ENCODE measurements around the gene BRPF1.
"Not testable (repeated sequence)": the region's sequence is repeated elsewhere in the genome, so short reads cannot be mapped to it uniquely, and the experiment has no call there.

BRPF1 gene

DNA sequence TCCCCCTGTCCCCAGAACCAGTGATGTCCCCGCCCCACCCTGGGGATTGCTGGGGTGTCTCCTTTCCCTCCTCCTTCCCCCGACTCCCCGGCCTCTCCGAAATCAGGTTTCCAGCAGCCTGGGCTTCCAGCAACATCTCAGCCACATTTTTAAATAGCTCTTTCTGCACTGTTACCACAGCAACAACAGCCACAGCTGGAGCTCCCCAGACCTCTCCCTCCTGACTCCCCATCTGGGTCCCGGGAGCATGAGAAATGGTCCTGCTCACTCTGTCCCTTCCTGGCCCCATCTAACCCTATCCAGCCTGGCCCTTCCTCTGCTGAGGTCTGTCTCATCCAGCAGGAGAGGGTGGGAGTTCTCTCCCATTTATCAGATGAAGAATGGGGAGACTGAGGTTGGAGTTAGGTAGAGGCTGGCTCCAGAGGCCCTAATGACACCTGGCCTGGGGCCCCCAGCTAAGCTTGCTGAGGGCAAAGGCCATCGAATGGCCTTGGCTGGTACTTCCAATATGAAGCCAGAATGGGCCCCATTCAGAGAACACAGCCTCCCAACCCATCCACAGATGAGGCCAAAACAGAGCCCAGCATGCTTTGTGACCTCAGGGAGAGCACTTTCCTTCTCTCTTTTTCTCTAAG, 36.7 kb downstream of the BRPF1 start:
- H3K27ac ChIP-seq (ENCODE audit: low read depth, low read length), result no peak overlapping the region
- no peak overlapping the region for H2AFZ ChIP-seq (ENCODE audit: low read length, unreplicated experiment)
- no peaks in the 10 kb centered on the region for H3K36me3 ChIP-seq (ENCODE audit: insufficient read depth, low read length)
- H3K27me3 ChIP-seq (ENCODE audit: insufficient read depth, low read length), result no peaks in the 10 kb centered on the region
- peaks cover 26% of the 10 kb centered on the region for H3K4me1 ChIP-seq (ENCODE audit: control insufficient read depth, insufficient read depth, low read length, unreplicated experiment)
- H3K4me3 ChIP-seq (ENCODE audit: low read depth, low read length), result peak overlapping the region; percentile 84
- H3K79me2 ChIP-seq (ENCODE audit: control insufficient read depth, insufficient read depth, low read length, unreplicated experiment), result peaks cover 14% of the 10 kb centered on the region

DNA sequence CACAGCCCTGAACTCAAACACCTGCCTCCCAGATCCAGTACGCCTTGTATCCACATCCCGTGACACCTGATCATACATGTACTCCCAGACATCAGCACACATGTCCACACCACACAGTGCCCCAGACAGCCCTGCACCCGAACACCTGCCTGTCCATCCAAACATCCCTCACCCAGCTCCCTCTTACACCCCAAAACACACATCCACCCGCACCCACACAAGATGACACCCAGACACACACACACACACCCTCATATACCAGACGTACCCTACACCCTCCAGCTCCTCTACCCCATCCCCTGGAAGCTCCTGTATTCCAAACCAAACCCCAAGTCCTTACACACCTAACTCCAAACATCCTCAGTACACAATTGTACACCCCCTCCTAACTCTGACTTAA, 37.5 kb downstream of the BRPF1 start:
- H3K27ac ChIP-seq (ENCODE audit: low read depth, low read length), result no peak overlapping the region
- H3K79me2 ChIP-seq (ENCODE audit: control insufficient read depth, insufficient read depth, low read length, unreplicated experiment), result peaks cover 14% of the 10 kb centered on the region
- peaks cover 26% of the 10 kb centered on the region for H3K4me1 ChIP-seq (ENCODE audit: control insufficient read depth, insufficient read depth, low read length, unreplicated experiment)
- no peaks in the 10 kb centered on the region for H3K27me3 ChIP-seq (ENCODE audit: insufficient read depth, low read length)
- no peak overlapping the region for H2AFZ ChIP-seq (ENCODE audit: low read length, unreplicated experiment)
- H3K36me3 ChIP-seq (ENCODE audit: insufficient read depth, low read length), result no peaks in the 10 kb centered on the region
- peak overlapping the region; percentile 84 for H3K4me3 ChIP-seq (ENCODE audit: low read depth, low read length)

DNA sequence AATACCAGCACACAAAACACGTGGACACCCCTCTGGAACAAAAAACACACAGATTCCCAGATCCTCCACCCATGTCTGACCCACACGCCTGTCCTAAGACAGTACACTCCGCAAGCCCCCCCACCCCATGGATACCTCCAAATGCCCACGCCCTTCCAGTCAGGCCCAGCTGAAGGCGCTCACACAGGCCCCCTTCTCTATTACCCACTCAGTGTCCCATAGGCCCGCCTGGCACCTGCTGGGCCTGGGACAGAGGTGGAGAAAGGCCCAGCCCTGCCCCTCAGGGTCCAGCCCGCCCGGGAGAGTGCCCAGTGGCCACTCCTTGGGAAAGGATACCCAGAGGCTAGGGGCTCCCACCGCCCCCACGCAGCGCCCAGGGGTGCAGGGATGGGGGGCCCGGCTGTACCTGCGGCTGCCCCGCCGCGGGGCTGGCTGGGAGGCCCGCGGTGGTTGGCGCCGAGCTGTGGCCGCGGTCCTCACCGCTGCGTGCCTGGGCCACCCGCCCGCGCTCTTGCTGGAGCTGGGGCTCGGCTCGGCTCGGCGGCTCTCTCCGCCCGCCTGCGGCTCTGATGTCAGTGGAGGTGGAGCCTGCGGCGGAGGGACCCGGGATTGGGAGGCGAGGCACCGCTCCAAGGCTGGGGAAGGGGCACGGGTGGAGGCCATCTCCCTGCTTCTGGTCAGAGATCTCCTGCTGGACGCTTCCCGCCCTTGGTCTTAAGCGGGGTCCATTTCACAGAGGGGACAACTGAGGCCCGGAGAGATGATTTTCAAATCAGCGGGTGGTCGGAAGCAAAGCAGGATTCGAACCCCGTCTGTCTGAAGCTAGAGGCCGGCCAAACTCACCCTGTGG, 38.1 kb downstream of the BRPF1 start, which contains the start of gene CAMK1:
CAMK1 (minus strand) TSS at position 522 of the 850 bp plus-strand sequence. CDS start 2,198 bp downstream, outside the sequence.
- H2AFZ ChIP-seq (ENCODE audit: low read length, unreplicated experiment), result peak within 1 kb of the TSS; percentile 81
- H3K27ac ChIP-seq (ENCODE audit: low read depth, low read length), result no peak within 1 kb of the TSS
- no peaks in the 10 kb centered on the region for H3K36me3 ChIP-seq (ENCODE audit: insufficient read depth, low read length)
- H3K4me1 ChIP-seq (ENCODE audit: control insufficient read depth, insufficient read depth, low read length, unreplicated experiment), result peaks cover 26% of the 10 kb centered on the region
- H3K27me3 ChIP-seq (ENCODE audit: insufficient read depth, low read length), result no peaks in the 10 kb centered on the region
- peak within 1 kb of the TSS; percentile 84 for H3K4me3 ChIP-seq (ENCODE audit: low read depth, low read length)
- H3K79me2 ChIP-seq (ENCODE audit: control insufficient read depth, insufficient read depth, low read length, unreplicated experiment), result peaks cover 14% of the 10 kb centered on the region

DNA sequence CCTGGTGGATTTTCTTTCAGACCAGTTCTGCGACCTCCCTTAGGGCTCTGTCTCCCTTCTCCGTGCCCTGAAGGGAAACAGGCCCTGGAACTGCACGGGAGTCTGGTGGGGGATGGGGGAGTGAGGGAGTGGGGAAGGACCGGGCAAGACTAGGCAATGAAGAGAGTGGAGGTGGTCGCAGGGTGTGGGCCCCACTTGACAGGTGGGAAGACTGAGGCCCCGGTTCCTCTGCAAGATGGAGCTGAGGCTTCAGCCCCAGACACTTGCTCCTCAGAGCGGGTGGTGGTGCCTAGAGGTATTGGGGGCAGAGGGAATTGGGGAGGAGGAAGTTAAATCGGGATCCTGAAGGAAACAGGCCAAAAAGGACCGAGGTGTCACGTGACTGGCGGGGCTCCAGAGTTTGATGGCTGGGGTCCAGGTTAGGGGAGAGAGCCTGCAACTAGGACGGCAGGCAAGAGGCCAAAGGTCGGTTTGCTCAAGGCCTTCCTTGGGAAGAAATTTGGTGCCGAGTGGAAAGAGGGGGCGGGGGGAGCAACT, 38.8 kb downstream of the BRPF1 start:
- Histone ChIP-seq H2AFZ (ENCODE audit: low read length, unreplicated experiment) (peak overlapping the region; percentile 81), H3K4me3 (ENCODE audit: low read depth, low read length) (peak overlapping the region; percentile 84), H3K4me1 (ENCODE audit: control insufficient read depth, insufficient read depth, low read length, unreplicated experiment) (peaks cover 26% of the 10 kb centered on the region), H3K27me3 (ENCODE audit: insufficient read depth, low read length) (no peaks in the 10 kb centered on the region), H3K79me2 (ENCODE audit: control insufficient read depth, insufficient read depth, low read length, unreplicated experiment) (peaks cover 14% of the 10 kb centered on the region), H3K36me3 (ENCODE audit: insufficient read depth, low read length) (no peaks in the 10 kb centered on the region), H3K27ac (ENCODE audit: low read depth, low read length) (no peak overlapping the region)

DNA sequence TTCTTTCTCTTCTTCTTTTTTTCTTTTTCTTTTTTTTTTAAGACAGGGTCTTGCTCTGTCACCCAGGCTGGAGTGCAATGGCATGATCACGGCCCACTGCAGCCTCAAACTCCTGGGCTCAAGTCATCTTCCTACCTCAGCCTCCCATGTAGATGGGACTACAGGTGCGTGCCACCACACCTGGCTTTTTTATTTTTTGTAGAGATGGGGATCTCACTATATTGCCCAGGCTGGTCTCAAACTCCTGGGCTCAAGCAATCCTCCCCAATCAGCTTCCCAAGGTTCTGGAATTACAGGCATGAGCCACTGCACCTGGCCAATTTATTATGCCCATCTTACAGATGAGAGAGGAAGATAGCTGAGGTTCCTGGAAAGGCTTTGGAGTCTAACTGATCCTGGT, 39.5 kb downstream of the BRPF1 start:
- H3K36me3 ChIP-seq (ENCODE audit: insufficient read depth, low read length); H2AFZ ChIP-seq (ENCODE audit: low read length, unreplicated experiment); H3K27me3 ChIP-seq (ENCODE audit: insufficient read depth, low read length); H3K27ac ChIP-seq (ENCODE audit: low read depth, low read length); H3K4me3 ChIP-seq (ENCODE audit: low read depth, low read length): not testable (repeated sequence)
- Histone ChIP-seq H3K4me1 (ENCODE audit: control insufficient read depth, insufficient read depth, low read length, unreplicated experiment) (peaks cover 26% of the 10 kb centered on the region), H3K79me2 (ENCODE audit: control insufficient read depth, insufficient read depth, low read length, unreplicated experiment) (peaks cover 14% of the 10 kb centered on the region)

DNA sequence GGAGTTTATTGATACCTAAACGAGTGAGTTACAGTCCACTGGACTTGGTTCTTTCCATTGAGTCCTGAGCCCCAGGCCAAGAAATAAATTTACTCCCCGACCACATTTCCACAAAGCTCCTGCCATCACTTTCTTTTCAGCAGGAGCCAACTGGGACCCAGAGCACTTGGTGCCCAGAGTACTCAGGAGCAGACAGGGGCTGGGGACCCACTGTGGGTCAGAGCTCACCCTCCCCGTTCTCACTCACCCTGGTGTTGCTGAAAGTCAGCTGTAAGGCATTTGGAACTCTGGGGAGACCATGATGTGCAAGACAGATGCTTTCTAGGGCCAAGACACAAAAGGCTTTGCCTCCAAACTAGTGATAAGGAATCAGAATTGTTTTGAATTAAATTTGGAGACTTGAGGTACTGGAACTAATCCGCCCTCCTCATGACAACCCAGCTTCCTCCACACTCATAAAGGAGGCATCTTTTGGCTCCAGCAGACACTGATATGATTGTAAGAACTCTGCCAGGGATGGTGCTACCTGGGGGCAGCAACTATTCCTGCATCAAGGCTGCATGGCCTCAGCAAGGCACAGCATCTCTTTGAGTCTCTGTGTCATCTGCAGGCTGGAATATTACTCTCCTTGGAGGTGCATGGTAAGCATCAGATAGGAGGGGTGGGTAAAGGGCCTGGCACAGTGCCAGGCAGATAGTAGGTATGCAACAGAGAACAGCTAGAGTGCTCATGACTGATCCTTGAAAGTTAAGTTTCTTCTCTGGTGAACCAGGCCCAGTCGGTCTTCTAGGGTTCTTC, 45.6 kb downstream of the BRPF1 start:
- H3K27me3 ChIP-seq (ENCODE audit: insufficient read depth, low read length), result no peaks in the 10 kb centered on the region
- H3K27ac ChIP-seq (ENCODE audit: low read depth, low read length), result no peak overlapping the region
- H3K79me2 ChIP-seq (ENCODE audit: control insufficient read depth, insufficient read depth, low read length, unreplicated experiment), result no peaks in the 10 kb centered on the region
- no peak overlapping the region for H2AFZ ChIP-seq (ENCODE audit: low read length, unreplicated experiment)
- no peaks in the 10 kb centered on the region for H3K36me3 ChIP-seq (ENCODE audit: insufficient read depth, low read length)
- no peak overlapping the region for H3K4me3 ChIP-seq (ENCODE audit: low read depth, low read length)
- peaks cover 19% of the 10 kb centered on the region for H3K4me1 ChIP-seq (ENCODE audit: control insufficient read depth, insufficient read depth, low read length, unreplicated experiment)

DNA sequence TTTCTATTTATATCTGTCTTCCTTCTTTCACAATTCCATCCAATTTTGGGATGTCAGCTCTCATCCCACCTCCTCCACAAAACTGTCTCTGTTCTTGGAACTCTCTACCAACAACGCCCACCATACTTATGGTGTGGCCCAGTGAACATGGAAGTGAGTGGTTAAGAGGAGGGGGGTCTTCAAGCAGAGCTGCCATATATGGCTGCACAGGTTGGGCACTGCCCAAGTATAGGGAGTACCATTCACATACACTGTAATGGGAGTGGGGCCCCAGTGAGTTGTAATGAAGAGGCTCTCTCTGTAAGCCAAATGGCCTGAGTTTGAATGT, 46.1 kb downstream of the BRPF1 start:
- no peaks in the 10 kb centered on the region for H3K79me2 ChIP-seq (ENCODE audit: control insufficient read depth, insufficient read depth, low read length, unreplicated experiment)
- H2AFZ ChIP-seq (ENCODE audit: low read length, unreplicated experiment), result no peak overlapping the region
- H3K27me3 ChIP-seq (ENCODE audit: insufficient read depth, low read length), result no peaks in the 10 kb centered on the region
- H3K36me3 ChIP-seq (ENCODE audit: insufficient read depth, low read length), result 0 out of 2 replicates have a peak, but pooled peaks cover under 1% of the 10 kb centered on the region
- peaks cover 19% of the 10 kb centered on the region for H3K4me1 ChIP-seq (ENCODE audit: control insufficient read depth, insufficient read depth, low read length, unreplicated experiment)
- H3K4me3 ChIP-seq (ENCODE audit: low read depth, low read length), result no peak overlapping the region
- peak overlapping the region; percentile 32; the same call in 1 of the 2 replicates for H3K27ac ChIP-seq (ENCODE audit: low read depth, low read length)

DNA sequence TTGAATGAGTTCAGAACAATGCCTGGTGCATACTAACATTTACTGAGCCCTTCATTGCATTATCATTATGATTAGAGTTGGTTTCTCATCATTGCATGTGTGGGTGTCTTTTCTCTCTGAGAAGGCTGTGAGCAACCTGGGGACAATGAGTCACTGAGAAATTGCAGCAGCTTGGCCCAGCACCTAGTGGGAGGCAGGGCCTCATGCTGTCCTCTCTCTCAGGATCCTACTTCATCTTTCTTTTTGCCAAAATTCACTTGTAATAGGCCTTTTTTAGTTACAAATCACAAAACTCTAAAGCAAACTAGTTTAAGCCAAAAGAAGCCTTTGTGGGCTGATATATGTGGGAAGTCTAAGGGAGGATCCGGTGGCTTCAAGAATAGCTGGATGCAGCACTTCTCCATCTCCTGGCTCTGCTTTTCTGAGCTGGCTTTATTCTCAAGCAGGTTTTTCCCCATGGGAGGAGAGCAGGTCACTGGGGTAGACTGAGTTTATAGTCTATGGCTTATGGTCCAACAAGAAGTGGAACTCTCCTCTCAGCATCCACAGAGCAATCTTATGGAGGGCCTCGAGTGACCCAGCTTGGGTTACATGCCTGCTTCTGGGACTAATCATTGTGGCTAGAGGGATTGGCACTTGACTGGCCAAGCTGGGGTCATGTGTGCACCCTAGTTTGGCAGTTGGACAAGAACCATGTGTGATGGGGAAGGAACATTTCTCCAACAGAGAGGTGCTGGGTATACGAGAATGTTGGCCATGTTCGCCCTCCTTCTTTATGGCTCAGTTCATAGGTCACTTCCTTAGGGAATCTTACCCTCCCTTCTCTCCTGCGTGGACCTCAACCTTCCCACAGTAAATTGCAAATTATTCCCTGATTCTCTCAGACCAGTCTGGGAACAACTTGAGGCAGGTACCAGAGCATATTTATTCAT, 46.9 kb downstream of the BRPF1 start:
- H3K27me3 ChIP-seq (ENCODE audit: insufficient read depth, low read length), result no peaks in the 10 kb centered on the region
- H3K4me1 ChIP-seq (ENCODE audit: control insufficient read depth, insufficient read depth, low read length, unreplicated experiment), result peaks cover 19% of the 10 kb centered on the region
- H2AFZ ChIP-seq (ENCODE audit: low read length, unreplicated experiment), result no peak overlapping the region
- 0 out of 2 replicates have a peak, but pooled peaks cover 6% of the 10 kb centered on the region for H3K36me3 ChIP-seq (ENCODE audit: insufficient read depth, low read length)
- peak overlapping the region; percentile 50 for H3K27ac ChIP-seq (ENCODE audit: low read depth, low read length)
- no peak overlapping the region for H3K4me3 ChIP-seq (ENCODE audit: low read depth, low read length)
- H3K79me2 ChIP-seq (ENCODE audit: control insufficient read depth, insufficient read depth, low read length, unreplicated experiment), result no peaks in the 10 kb centered on the region

DNA sequence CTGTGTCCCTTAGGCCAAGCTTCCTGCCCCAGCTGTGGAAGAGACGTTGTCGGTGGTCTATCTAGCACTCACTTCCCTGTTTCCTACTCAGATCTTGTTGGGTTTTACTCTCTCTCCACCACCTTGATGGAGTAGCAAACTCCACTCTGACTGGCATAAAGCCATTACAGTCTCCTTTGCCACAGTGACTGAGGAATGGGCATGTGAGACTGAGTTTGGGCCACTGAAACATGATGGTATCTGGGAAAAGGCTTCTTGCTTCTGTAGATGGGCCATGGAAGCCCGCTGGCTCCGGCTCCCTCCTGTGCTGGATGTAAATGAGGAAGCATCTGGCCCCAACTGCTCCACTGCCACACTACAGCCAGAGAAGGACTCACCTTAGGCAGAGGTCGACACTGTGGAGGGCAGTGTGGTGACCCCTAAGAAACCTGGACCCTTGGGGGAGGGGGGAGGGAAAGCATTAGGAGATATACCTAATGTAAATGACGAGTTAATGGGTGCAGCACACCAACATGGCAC, 47.6 kb downstream of the BRPF1 start:
- H3K27ac ChIP-seq (ENCODE audit: low read depth, low read length), result peak overlapping the region; percentile 50
- H2AFZ ChIP-seq (ENCODE audit: low read length, unreplicated experiment), result no peak overlapping the region
- H3K27me3 ChIP-seq (ENCODE audit: insufficient read depth, low read length), result no peaks in the 10 kb centered on the region
- no peak overlapping the region for H3K4me3 ChIP-seq (ENCODE audit: low read depth, low read length)
- peaks cover 19% of the 10 kb centered on the region for H3K4me1 ChIP-seq (ENCODE audit: control insufficient read depth, insufficient read depth, low read length, unreplicated experiment)
- H3K36me3 ChIP-seq (ENCODE audit: insufficient read depth, low read length), result 0 out of 2 replicates have a peak, but pooled peaks cover 9% of the 10 kb centered on the region
- no peaks in the 10 kb centered on the region for H3K79me2 ChIP-seq (ENCODE audit: control insufficient read depth, insufficient read depth, low read length, unreplicated experiment)
